SK-N-SH (cell line): ENCODE measurements around the gene RIMS4. TPM values are rescaled to one million over a fixed set of nuclear protein-coding genes. Genes with fewer than 3 reads are reported as not detected.

ENCODE experiments used
- CTCF ChIA-PET: fragments of 300-600, 350-600 bp; formaldehyde crosslinking; extraction: SDS; loops from one replicate; lab custom pipeline; 2021; lab: Yijun Ruan, JAX
- POLR2A ChIA-PET: fragments of 350-600 bp; sonication (Branson Sonifier 250); formaldehyde crosslinking; extraction: SDS; loops from one replicate; lab custom pipeline; 2020; ENCODE audit warnings: antibody characterized with exemption, inconsistent platforms; lab: Yijun Ruan, JAX
- DNase-seq: peaks from one replicate; pipeline ENCODE4 v3.0.0; 2012
- H2AFZ ChIP-seq: fragments of 200-600 bp; sonication (generic); 2 replicates; pipeline ENCODE4 v1.8.1; 2016; ENCODE audit warnings: antibody characterized with exemption, mild to moderate bottlenecking, low read depth
- H3F3A ChIP-seq: fragments of 200-600 bp; sonication (generic); replicated peaks from 2 replicates; pipeline ENCODE3; 2016; ENCODE audit warnings: antibody characterized with exemption, mild to moderate bottlenecking; ENCODE audit not compliant: insufficient read depth
- H3K27ac ChIP-seq, 2 experiments: fragments of 200-500 bp in 1 of 2; fragments of 200-600 bp in 1 of 2; sonication (Bioruptor generic) in 1 of 2; sonication (generic), shearing (Covaris generic) in 1 of 2; 2 replicates each; pipeline versions ENCODE4 v1.5.1 to v1.6.1; 2014 to 2016; ENCODE audit warnings: low read depth in 2 of 2, inconsistent platforms in 1 of 2, low read length in 1 of 2, mild to moderate bottlenecking in 1 of 2, mixed read lengths in 1 of 2
- H3K27me3 ChIP-seq: fragments of 200-600 bp; sonication (generic), shearing (Covaris generic); 2 replicates; pipeline ENCODE4 v1.6.1; 2016; ENCODE audit warnings: mixed run types; ENCODE audit not compliant: insufficient read depth
- H3K36me3 ChIP-seq, 2 experiments: fragments of 200-500 bp in 1 of 2; fragments of 200-600 bp in 1 of 2; sonication (Bioruptor generic) in 1 of 2; sonication (generic) in 1 of 2; replicated peaks in 1 of 2; 2 replicates each; pipeline versions ENCODE3 to v1.5.1; 2014 to 2016; ENCODE audit warnings: low read length in 1 of 2, mild to moderate bottlenecking in 1 of 2; ENCODE audit not compliant: insufficient read depth in 2 of 2, control insufficient read depth in 1 of 2
- H3K4me1 ChIP-seq, 2 experiments: fragments of 200-500 bp in 1 of 2; fragments of 200-600 bp in 1 of 2; sonication (Bioruptor generic) in 1 of 2; sonication (generic), shearing (Covaris generic) in 1 of 2; 2 replicates each; pipeline versions ENCODE4 v1.5.1 to v1.6.1; 2014 to 2016; ENCODE audit warnings: low read depth in 1 of 2, low read length in 1 of 2, mixed run types in 1 of 2; ENCODE audit not compliant: insufficient read depth in 2 of 2, control insufficient read depth in 1 of 2
- H3K4me2 ChIP-seq: fragments of 200-600 bp; sonication (generic), shearing (Covaris generic); 2 replicates; pipeline ENCODE4 v1.6.1; 2017; ENCODE audit warnings: mixed run types
- H3K4me3 ChIP-seq, 2 experiments: fragments of 200-500 bp in 1 of 2; fragments of 200-600 bp in 1 of 2; sonication (Bioruptor generic) in 1 of 2; sonication (generic), shearing (Covaris generic) in 1 of 2; 2 replicates each; pipeline versions ENCODE4 v1.5.1 to v1.8.1; 2014 to 2016; ENCODE audit warnings: low read depth in 2 of 2, inconsistent platforms in 1 of 2, low read length in 1 of 2, mild to moderate bottlenecking in 1 of 2, mixed read lengths in 1 of 2, moderate library complexity in 1 of 2
- H3K79me2 ChIP-seq: fragments of 200-600 bp; sonication (generic); 2 replicates; pipeline ENCODE4 v1.8.1; 2017; ENCODE audit warnings: mild to moderate bottlenecking; ENCODE audit not compliant: insufficient read depth
- H3K9ac ChIP-seq: fragments of 200-600 bp; sonication (generic); 2 replicates; pipeline ENCODE4 v1.6.1; 2017; ENCODE audit warnings: mixed run types
- H3K9me2 ChIP-seq: fragments of 200-600 bp; sonication (generic); 2 replicates; pipeline ENCODE4 v1.6.1; 2017; ENCODE audit warnings: mixed run types
- H3K9me3 ChIP-seq: fragments of 200-600 bp; sonication (generic); 2 replicates; pipeline ENCODE4 v1.6.1; 2017; ENCODE audit warnings: mixed run types, mild to moderate bottlenecking, moderate library complexity
- H4K20me1 ChIP-seq: fragments of 200-600 bp; sonication (generic); 2 replicates; pipeline ENCODE4 v1.6.1; 2017; ENCODE audit warnings: mild to moderate bottlenecking, mixed run types; ENCODE audit not compliant: insufficient read depth
- CHD2 ChIP-seq: fragments of 150-350 bp; IDR thresholded peaks from 2 replicates; pipeline ENCODE4 v1.6.1; 2018; ENCODE audit warnings: low read length; ENCODE audit not compliant: partially characterized antibody
- CTCF ChIP-seq: fragments of 200-600 bp; sonication (generic); IDR thresholded peaks from 2 replicates; pipeline ENCODE4 v1.6.1; 2017; ENCODE audit warnings: antibody characterized with exemption, mild to moderate bottlenecking, moderate library complexity
- FOSL2 ChIP-seq: IDR thresholded peaks from 2 replicates; pipeline ENCODE4 v1.4.0; 2012; ENCODE audit warnings: low read depth, mild to moderate bottlenecking, moderate library complexity, borderline replicate concordance
- FOXJ3 ChIP-seq: sonication (generic); formaldehyde crosslinking; IDR thresholded peaks from 2 replicates; pipeline ENCODE4 v1.5.1; 2020; ENCODE audit warnings: mild to moderate bottlenecking, missing genetic modification reagents
- GATA2 ChIP-seq: sonication (generic); formaldehyde crosslinking; IDR thresholded peaks from 2 replicates; pipeline ENCODE4 v1.5.0; 2020; ENCODE audit warnings: mild to moderate bottlenecking, missing genetic modification reagents
- JUND ChIP-seq: IDR thresholded peaks from 2 replicates; pipeline ENCODE4 v1.4.0; 2012
- NRF1 ChIP-seq: IDR thresholded peaks from 2 replicates; pipeline ENCODE4 v1.6.1; 2012; ENCODE audit warnings: low read depth, mild to moderate bottlenecking, low read length
- PBX3 ChIP-seq: IDR thresholded peaks from 2 replicates; pipeline ENCODE4; 2012
- RAD21 ChIP-seq: IDR thresholded peaks from 2 replicates; pipeline ENCODE4 v1.6.1; 2012; ENCODE audit warnings: mild to moderate bottlenecking, low read length
- TCF12 ChIP-seq: IDR thresholded peaks from 2 replicates; pipeline ENCODE4 v1.4.0; 2012
- TEAD4 ChIP-seq: IDR thresholded peaks from 2 replicates; pipeline ENCODE4 v1.4.0; 2012; ENCODE audit warnings: mild to moderate bottlenecking, borderline replicate concordance; ENCODE audit not compliant: insufficient read depth
- USF2 ChIP-seq: fragments of 150-350 bp; IDR thresholded peaks from 2 replicates; pipeline ENCODE4 v1.6.1; 2017; ENCODE audit warnings: antibody characterized with exemption, low read length, low read depth, borderline replicate concordance
- YY1 ChIP-seq: IDR thresholded peaks from 2 replicates; pipeline ENCODE4 v1.4.0; 2012; ENCODE audit warnings: low read depth, mild to moderate bottlenecking
- WGBS: methylation state at CpG from one replicate; pipeline ENCODE4 v1.1.6; 2017; ENCODE audit warnings: low lambda C conversion rate; 5-methylcytosine and 5-hydroxymethylcytosine counted together
- polyA plus RNA-seq, 3 experiments: library from polyadenylated mRNA; depleted of rRNA; stranded (reverse); fragments of >200 nt; gene quantifications; 2 replicates each; pipeline ENCODE4 v1.2.3, GENCODE V29; 2012

The RIMS4 gene
- polyA plus RNA-seq, 1 of the 3 experiments (the other 2 are of a cell fraction) = 0.13 TPM

GRCh38 chr20:44771172-44771535 is 39.2 kb downstream of the RIMS4 start:
- no peak overlapping the region for H2AFZ ChIP-seq

GRCh38 chr20:44770484-44771171 is 39.7 kb downstream of the RIMS4 start:
- no peaks in the 10 kb centered on the region for H3F3A ChIP-seq
- POLR2A ChIA-PET = no interaction called here
- no peak overlapping the region for H3K4me3 ChIP-seq
- H3K9ac ChIP-seq = no peak overlapping the region
- H3K4me1 ChIP-seq = peaks cover 0 to 23% of the 10 kb centered on the region in 2 experiments; a peak in 1 of 4 replicates
- H2AFZ ChIP-seq = no peak overlapping the region
- H3K9me3 ChIP-seq = no peaks in the 10 kb centered on the region
- CTCF ChIA-PET = interaction anchor here (1.0 to 1.5 kb wide), 5 partner anchors 12 to 96 kb away, joined by 3 to 6 read pairs (median 3); no protein-coding TSS in a partner anchor
- TF ChIP-seq RAD21 (no peak), GATA2 (CRISPR knock-in tag) (no peak), TCF12 (no peak), USF2 (no peak), CTCF (no peak)
- 50% methylated on average over 11 of the region's 11 CpGs for WGBS
- no peaks in the 10 kb centered on the region for H3K9me2 ChIP-seq
- no peaks in the 10 kb centered on the region for H3K79me2 ChIP-seq
- no peak overlapping the region for H3K27ac ChIP-seq
- peaks cover 26% of the 10 kb centered on the region; the same call in 1 of the 2 replicates for H3K27me3 ChIP-seq
- H4K20me1 ChIP-seq = no peaks in the 10 kb centered on the region
- no peak for DNase-seq
- H3K4me2 ChIP-seq = no peak overlapping the region
- no peaks in the 10 kb centered on the region for H3K36me3 ChIP-seq

More at GRCh38 chr20:44771172-44771535, 39.2 kb downstream of the RIMS4 start:
- Histone ChIP-seq H3K9ac (no peak overlapping the region), H3K4me1 (peaks cover 0 to 18% of the 10 kb centered on the region in 2 experiments; a peak in 1 of 4 replicates), H3K36me3 (no peaks in the 10 kb centered on the region), H3K79me2 (no peaks in the 10 kb centered on the region), H3K9me2 (no peaks in the 10 kb centered on the region), H3K9me3 (no peaks in the 10 kb centered on the region), H3K4me2 (no peak overlapping the region), H4K20me1 (no peaks in the 10 kb centered on the region), H3K27ac (no peak overlapping the region; a peak in 1 of 4 replicates), H3K27me3 (peaks cover 24% of the 10 kb centered on the region; the same call in 1 of the 2 replicates), H3F3A (no peaks in the 10 kb centered on the region), H3K4me3 (no peak overlapping the region)
- 71% methylated on average over 8 of the region's 8 CpGs for whole genome bisulfite sequencing
- no peak for DNase-seq
- CTCF ChIA-PET = interaction anchor here (1.1 to 1.5 kb wide), 4 partner anchors 13 to 96 kb away, joined by 3 to 6 read pairs (median 4); no protein-coding TSS in a partner anchor
- POLR2A ChIA-PET = no interaction called here
- TF ChIP-seq FOSL2 = no peak
- no peak for TF ChIP-seq YY1
- no peak for TF ChIP-seq GATA2 (CRISPR knock-in tag)
- no peak for TF ChIP-seq NRF1
- no peak for TF ChIP-seq JUND
- TF ChIP-seq TEAD4 = no peak
- no peak for TF ChIP-seq PBX3
- TF ChIP-seq USF2 = no peak
- TF ChIP-seq CHD2 = no peak
- TF ChIP-seq FOXJ3 (CRISPR knock-in tag) = no peak
